OCI-LY1 (cell line): Measurements from ENCODE around the gene DIAPH2.

Experiments
- H2AFZ ChIP-seq: fragments of 200-600 bp; sonication (generic), shearing (Covaris generic); 2 replicates; pipeline ENCODE4 v1.6.0; 2014; ENCODE audit warnings: antibody characterized with exemption, mild to moderate bottlenecking, low read length
- H3F3A ChIP-seq: fragments of 200-600 bp; sonication (generic), shearing (Covaris generic); 2 replicates; pipeline ENCODE4 v1.6.0; 2014; ENCODE audit warnings: mild to moderate bottlenecking, antibody characterized with exemption, low read length, moderate library complexity; ENCODE audit not compliant: insufficient read depth
- H3K27ac ChIP-seq: fragments of 200-600 bp; sonication (generic); 2 replicates; pipeline ENCODE4 v1.5.1; 2014; ENCODE audit warnings: low read length, mixed run types, mild to moderate bottlenecking, low read depth; ENCODE audit not compliant: poor library complexity, severe bottlenecking
- H3K27me3 ChIP-seq: fragments of 200-600 bp; sonication (generic); 2 replicates; pipeline ENCODE4 v1.6.0; 2014; ENCODE audit warnings: antibody characterized with exemption, mild to moderate bottlenecking, low read length, moderate library complexity; ENCODE audit not compliant: insufficient read depth
- H3K36me3 ChIP-seq: fragments of 200-600 bp; sonication (generic); 2 replicates; pipeline ENCODE4 v1.6.1; 2014; ENCODE audit warnings: mild to moderate bottlenecking, antibody characterized with exemption, low read length, moderate library complexity, mixed read lengths; ENCODE audit not compliant: insufficient read depth
- H3K4me1 ChIP-seq: fragments of 200-600 bp; sonication (generic); 2 replicates; pipeline ENCODE4 v1.5.1; 2014; ENCODE audit warnings: mild to moderate bottlenecking, low read length, moderate library complexity; ENCODE audit not compliant: insufficient read depth, severe bottlenecking
- H3K4me2 ChIP-seq: fragments of 200-600 bp; sonication (generic), shearing (Covaris generic); 2 replicates; pipeline ENCODE4 v1.6.1; 2014; ENCODE audit warnings: low read length
- H3K4me3 ChIP-seq: fragments of 200-600 bp; sonication (generic); 2 replicates; pipeline ENCODE4 v1.5.1; 2014; ENCODE audit warnings: low read length, low read depth, mild to moderate bottlenecking, mixed read lengths; ENCODE audit not compliant: poor library complexity, severe bottlenecking
- H3K79me2 ChIP-seq: fragments of 200-600 bp; shearing (Covaris generic); 2 replicates; pipeline ENCODE4 v1.6.1; 2016; ENCODE audit warnings: mixed run types, low read length, mixed read lengths; ENCODE audit not compliant: insufficient read depth
- H3K9ac ChIP-seq: fragments of 200-600 bp; sonication (generic), shearing (Covaris generic); 2 replicates; pipeline ENCODE4 v1.6.1; 2014; ENCODE audit warnings: mild to moderate bottlenecking, low read length, mixed read lengths
- H3K9me2 ChIP-seq: fragments of 200-600 bp; sonication (generic), shearing (Covaris generic); 2 replicates; pipeline ENCODE4 v1.6.1; 2014; ENCODE audit warnings: low read depth, mild to moderate bottlenecking, low read length, mixed read lengths
- H3K9me3 ChIP-seq: fragments of 200-600 bp; shearing (Covaris generic); 2 replicates; pipeline ENCODE4 v1.6.1; 2014; ENCODE audit warnings: low read length, mixed read lengths
- H4K20me1 ChIP-seq: fragments of 200-600 bp; sonication (generic), shearing (Covaris generic); 2 replicates; pipeline ENCODE4 v1.6.0; 2016; ENCODE audit warnings: mild to moderate bottlenecking, low read length; ENCODE audit not compliant: insufficient read depth
- CTCF ChIP-seq: fragments of 200-600 bp; sonication (generic), shearing (Covaris generic); IDR thresholded peaks from 2 replicates; pipeline ENCODE4 v1.5.1; 2017; ENCODE audit warnings: mild to moderate bottlenecking, antibody characterized with exemption, low read length, moderate library complexity, mixed read lengths
- EZH2 ChIP-seq: fragments of 200-600 bp; sonication (generic), shearing (Covaris generic); IDR thresholded peaks from 2 replicates; pipeline ENCODE4 v1.8.0; 2017; ENCODE audit warnings: borderline replicate concordance, mixed run types, mild to moderate bottlenecking, antibody characterized with exemption, low read length, moderate library complexity, mixed read lengths

The DIAPH2 gene

GRCh38 chrX:96743367-96744073 lies 58.9 kb downstream of the DIAPH2 start:
- Histone ChIP-seq H3K4me1 (no peaks in the 10 kb centered on the region), H3K9ac (no peak overlapping the region), H4K20me1 (no peaks in the 10 kb centered on the region), H3K9me3 (no peaks in the 10 kb centered on the region), H3F3A (no peaks in the 10 kb centered on the region), H3K79me2 (no peaks in the 10 kb centered on the region), H3K27ac (no peak overlapping the region), H3K36me3 (no peaks in the 10 kb centered on the region), H2AFZ (no peak overlapping the region), H3K27me3 (no peaks in the 10 kb centered on the region), H3K4me3 (no peak overlapping the region), H3K9me2 (no peaks in the 10 kb centered on the region), H3K4me2 (no peak overlapping the region)
- TF ChIP-seq EZH2: no peak
- no peak for TF ChIP-seq CTCF

- no peaks in the 10 kb centered on the region for H3K79me2 ChIP-seq
- no peaks in the 10 kb centered on the region for H3K4me1 ChIP-seq
- H3K4me2 ChIP-seq: no peak overlapping the region
- no peaks in the 10 kb centered on the region for H3F3A ChIP-seq
- H3K36me3 ChIP-seq: no peaks in the 10 kb centered on the region
- no peak overlapping the region for H3K27ac ChIP-seq
- H3K4me3 ChIP-seq: no peak overlapping the region
- no peaks in the 10 kb centered on the region for H4K20me1 ChIP-seq
- no peaks in the 10 kb centered on the region for H3K9me2 ChIP-seq
- H3K9ac ChIP-seq: no peak overlapping the region
- no peaks in the 10 kb centered on the region for H3K9me3 ChIP-seq
- no peak overlapping the region for H2AFZ ChIP-seq
- no peaks in the 10 kb centered on the region for H3K27me3 ChIP-seq
- TF ChIP-seq CTCF (no peak), EZH2 (no peak)
Observed at GRCh38 chrX:96752781-96753180, 68.1 kb downstream of the DIAPH2 start.

GRCh38 chrX:96753230-96753629 lies 68.6 kb downstream of the DIAPH2 start:
- no peaks in the 10 kb centered on the region for H4K20me1 ChIP-seq
- H3F3A ChIP-seq: no peaks in the 10 kb centered on the region
- H3K27me3 ChIP-seq: no peaks in the 10 kb centered on the region
- no peaks in the 10 kb centered on the region for H3K9me2 ChIP-seq
- no peaks in the 10 kb centered on the region for H3K79me2 ChIP-seq
- no peak overlapping the region for H3K4me2 ChIP-seq
- H3K4me3 ChIP-seq: no peak overlapping the region
- no peak for TF ChIP-seq EZH2
- no peak for TF ChIP-seq CTCF
- no peaks in the 10 kb centered on the region for H3K9me3 ChIP-seq
- no peak overlapping the region for H3K27ac ChIP-seq
- no peak overlapping the region for H3K9ac ChIP-seq
- no peaks in the 10 kb centered on the region for H3K36me3 ChIP-seq
- H2AFZ ChIP-seq: no peak overlapping the region
- no peaks in the 10 kb centered on the region for H3K4me1 ChIP-seq
